ENCODE data around the gene NANOS3.
"Not testable (repeated sequence)": the region's sequence is repeated elsewhere in the genome, so short reads cannot be mapped to it uniquely, and the experiment has no call there.

Gene NANOS3

DNA sequence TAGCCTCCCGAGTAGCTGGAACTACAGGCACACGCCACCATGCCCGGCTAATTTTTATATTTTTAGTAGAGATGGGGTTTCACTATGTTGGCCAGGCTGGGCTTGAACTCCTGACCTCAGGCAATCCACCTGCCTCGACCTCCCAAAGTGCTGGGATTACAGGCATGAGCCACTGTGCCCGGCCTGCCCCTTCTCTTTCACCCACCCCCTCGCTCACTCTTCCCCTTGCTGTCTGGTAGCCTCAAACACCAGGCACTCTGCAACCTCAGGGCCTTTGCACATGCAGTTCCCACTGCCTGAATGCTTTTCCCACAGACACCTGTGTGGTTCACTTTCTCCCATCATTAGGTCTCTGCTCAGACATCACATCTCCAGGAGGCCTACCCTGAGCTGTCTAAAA, 45.2 kb downstream of the NANOS3 start:
- DNase-seq = not testable (repeated sequence)

DNA sequence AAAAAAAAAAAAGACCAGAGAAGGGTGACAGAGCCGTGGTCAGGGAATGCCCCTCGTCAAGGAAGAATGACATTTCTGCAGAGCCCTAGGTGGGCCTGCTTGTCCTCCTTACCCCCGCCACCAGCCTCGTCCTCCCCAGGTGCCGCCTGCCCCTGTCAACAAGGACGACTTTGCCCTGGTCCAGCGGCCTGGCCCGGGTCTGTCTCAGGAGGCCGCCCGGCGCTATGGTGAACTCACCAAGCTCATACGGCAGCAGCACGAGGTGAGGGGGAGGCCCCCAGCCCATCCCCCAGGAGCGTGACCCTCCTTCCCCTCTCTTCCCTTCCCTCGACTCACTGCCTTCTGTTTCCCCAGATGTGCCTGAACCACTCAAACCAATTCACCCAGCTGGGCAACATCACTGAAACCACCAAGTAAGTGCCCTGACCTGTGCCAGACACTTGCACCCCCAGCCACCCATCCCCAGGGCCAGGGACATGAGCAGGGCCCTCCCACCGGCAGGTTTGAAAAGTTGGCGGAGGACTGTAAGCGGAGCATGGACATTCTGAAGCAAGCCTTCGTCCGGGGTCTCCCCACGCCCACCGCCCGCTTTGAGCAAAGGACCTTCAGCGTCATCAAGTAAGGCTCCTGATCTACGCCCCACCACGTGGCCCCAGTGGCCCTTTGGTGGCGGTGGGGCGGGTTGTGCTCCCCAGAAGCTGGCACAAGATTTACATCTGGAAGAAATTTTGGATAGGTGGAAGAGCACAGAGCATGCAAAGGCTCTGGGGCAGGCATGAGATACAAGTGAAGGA, 46.5 kb downstream of the NANOS3 start:
- no peak for DNase-seq

DNA sequence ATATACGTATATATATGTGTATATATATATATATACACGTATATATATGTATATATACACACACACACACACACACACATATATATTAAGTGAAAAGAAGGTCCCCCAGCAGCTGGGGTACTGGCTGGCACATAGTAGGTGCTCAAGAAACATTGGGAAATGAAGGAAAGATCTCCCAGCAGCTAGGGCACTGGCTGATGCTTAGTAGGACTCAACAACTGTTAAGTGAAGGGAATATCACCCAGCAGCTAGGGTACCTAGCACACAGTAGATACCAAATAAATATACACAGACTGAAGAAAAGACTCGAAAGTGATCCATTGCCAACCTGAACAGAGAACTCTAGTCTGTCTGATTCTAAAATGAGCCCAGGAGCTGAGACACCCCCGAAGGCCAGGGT, 49.1 kb downstream of the NANOS3 start:
- no peak for DNase-seq

DNA sequence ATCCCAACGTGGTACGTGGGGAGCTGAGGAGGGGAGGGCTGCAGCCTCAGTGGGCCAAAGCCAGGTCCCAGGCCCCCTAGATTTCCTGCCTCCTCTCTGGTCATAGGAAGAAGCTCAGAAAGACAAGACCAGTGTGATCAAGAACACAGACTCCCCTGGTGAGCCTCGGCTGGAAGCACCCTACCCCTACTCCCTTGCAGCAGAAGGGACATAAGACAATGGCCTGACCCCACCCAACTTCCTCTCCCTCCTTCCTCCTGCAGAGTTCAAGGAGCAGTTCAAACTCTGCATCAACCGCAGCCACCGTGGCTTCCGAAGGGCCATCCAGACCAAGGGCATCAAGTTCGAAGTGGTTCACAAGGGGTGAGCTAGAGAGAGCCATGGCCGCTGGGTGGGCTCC, 49.8 kb downstream of the NANOS3 start:
- DNase-seq = no peak

DNA sequence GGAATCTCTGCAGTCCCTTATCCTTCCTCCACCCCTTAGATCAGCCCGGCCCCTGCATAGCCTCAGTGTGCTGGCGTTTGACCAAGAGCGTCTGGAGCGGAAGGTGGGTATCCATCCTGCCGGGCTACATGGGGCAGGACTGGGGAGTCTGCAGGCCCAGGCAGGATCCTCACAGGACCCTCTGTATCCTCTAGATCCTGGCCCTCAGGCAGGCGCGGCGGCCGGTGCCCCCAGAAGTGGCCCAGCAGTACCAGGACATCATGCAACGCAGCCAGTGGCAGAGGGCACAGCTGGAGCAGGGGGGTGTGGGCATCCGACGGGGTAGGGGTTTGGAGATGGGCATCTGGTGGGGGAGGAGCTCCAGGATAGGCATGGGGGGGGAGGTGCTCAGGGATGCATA, 52.4 kb downstream of the NANOS3 start:
- no peak for DNase-seq

DNA sequence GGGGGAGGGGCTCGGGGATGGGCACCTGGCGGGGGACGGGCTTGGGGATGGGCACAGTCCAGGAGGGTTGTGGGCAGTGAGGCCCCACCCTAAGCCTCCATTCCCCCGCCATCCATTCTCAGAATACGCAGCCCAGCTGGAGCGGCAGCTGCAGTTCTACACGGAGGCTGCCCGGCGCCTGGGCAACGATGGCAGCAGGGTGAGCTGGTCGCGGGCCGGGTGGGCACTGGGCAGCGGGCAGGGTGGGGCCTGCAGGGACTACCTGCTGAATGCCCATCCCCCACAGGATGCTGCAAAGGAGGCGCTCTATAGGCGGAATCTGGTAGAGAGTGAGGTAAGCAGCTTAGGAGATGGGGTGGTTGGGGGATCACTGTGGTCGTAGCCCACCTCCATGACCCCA, 53.0 kb downstream of the NANOS3 start:
- no peak for DNase-seq
